ENCODE results near the gene OXA1L. TPM values are rescaled to one million over a fixed set of nuclear protein-coding genes. Genes with fewer than 3 reads are reported as not detected.
"Not testable (repeated sequence)": the region's sequence is repeated elsewhere in the genome, so short reads cannot be mapped to it uniquely, and the experiment has no call there.

OXA1L gene
- total RNA-seq, 1 donor from 2014 or later, result 115 TPM

DNA sequence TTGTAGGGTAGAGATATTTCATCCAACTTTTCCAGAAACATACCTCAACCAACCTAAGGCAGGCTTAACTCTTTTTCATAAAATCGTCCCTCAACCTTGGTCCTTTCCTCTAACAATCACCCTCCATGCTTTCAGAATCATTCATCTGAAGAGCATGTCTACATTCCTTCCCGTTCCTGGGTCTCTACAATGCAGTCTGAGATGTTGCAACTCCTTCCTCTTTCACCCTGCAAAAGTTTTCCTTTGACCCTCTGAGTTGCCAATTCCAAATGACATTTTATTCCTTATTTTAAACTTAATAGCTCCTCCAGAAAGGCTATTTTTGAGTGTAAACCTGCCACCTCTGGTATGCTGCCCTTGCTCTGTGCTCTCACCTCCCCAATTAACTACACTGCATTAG, 32.0 kb downstream of the OXA1L start:
- Mint-ChIP-seq H3K9me3 (peaks cover 3% of the 10 kb centered on the region), H3K27ac (no peak overlapping the region), H3K27me3 (ENCODE audit: low read depth) (peaks cover 1% of the 10 kb centered on the region), H3K4me1 (no peaks in the 10 kb centered on the region), H3K36me3 (no peaks in the 10 kb centered on the region), H3K4me3 (no peak overlapping the region)
- DNase-seq (ENCODE audit: low spot score in 2 of 2, unreplicated experiment in 2 of 2), result no peak
- TF ChIP-seq, protein P1, sequence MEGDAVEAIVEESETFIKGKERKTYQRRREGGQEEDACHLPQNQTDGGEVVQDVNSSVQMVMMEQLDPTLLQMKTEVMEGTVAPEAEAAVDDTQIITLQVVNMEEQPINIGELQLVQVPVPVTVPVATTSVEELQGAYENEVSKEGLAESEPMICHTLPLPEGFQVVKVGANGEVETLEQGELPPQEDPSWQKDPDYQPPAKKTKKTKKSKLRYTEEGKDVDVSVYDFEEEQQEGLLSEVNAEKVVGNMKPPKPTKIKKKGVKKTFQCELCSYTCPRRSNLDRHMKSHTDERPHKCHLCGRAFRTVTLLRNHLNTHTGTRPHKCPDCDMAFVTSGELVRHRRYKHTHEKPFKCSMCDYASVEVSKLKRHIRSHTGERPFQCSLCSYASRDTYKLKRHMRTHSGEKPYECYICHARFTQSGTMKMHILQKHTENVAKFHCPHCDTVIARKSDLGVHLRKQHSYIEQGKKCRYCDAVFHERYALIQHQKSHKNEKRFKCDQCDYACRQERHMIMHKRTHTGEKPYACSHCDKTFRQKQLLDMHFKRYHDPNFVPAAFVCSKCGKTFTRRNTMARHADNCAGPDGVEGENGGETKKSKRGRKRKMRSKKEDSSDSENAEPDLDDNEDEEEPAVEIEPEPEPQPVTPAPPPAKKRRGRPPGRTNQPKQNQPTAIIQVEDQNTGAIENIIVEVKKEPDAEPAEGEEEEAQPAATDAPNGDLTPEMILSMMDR (IDR thresholded peaks at IDR 0.05; ENCODE audit: unreplicated experiment), result no peak

GRCh38 chr14:22800346-22800745, 33.9 kb downstream of the OXA1L start:
- Mint-ChIP-seq H3K4me1 (no peaks in the 10 kb centered on the region), H3K27ac (no peak overlapping the region), H3K4me3 (no peak overlapping the region), H3K9me3 (peaks cover 5% of the 10 kb centered on the region), H3K36me3 (peaks cover 2% of the 10 kb centered on the region), H3K27me3 (ENCODE audit: low read depth) (peaks cover 1% of the 10 kb centered on the region)
- DNase-seq (ENCODE audit: low spot score in 2 of 2, unreplicated experiment in 2 of 2), result no peak
- TF ChIP-seq, protein P1 (IDR thresholded peaks at IDR 0.05; ENCODE audit: unreplicated experiment), result no peak

GRCh38 chr14:22801716-22802115, 35.2 kb downstream of the OXA1L start:
- peaks cover 4% of the 10 kb centered on the region for H3K9me3 Mint-ChIP-seq

GRCh38 chr14:22802860-22803686, 36.6 kb downstream of the OXA1L start:
- Mint-ChIP-seq H3K4me1 (peaks cover 9% of the 10 kb centered on the region), H3K27me3 (ENCODE audit: low read depth) (no peaks in the 10 kb centered on the region), H3K9me3 (peaks cover 4% of the 10 kb centered on the region), H3K36me3 (peaks cover 4% of the 10 kb centered on the region), H3K27ac (no peak overlapping the region), H3K4me3 (no peak overlapping the region)
- no peak for DNase-seq (ENCODE audit: low spot score in 2 of 2, unreplicated experiment in 2 of 2)
- TF ChIP-seq, protein P1 (IDR thresholded peaks at IDR 0.05; ENCODE audit: unreplicated experiment), result no peak

More at GRCh38 chr14:22801716-22802115, 35.2 kb downstream of the OXA1L start:
- Mint-ChIP-seq H3K4me1 (no peaks in the 10 kb centered on the region), H3K27me3 (ENCODE audit: low read depth) (no peaks in the 10 kb centered on the region), H3K4me3 (no peak overlapping the region), H3K36me3 (peaks cover 4% of the 10 kb centered on the region), H3K27ac (no peak overlapping the region)
- TF ChIP-seq, protein P1 (IDR thresholded peaks at IDR 0.05; ENCODE audit: unreplicated experiment), result no peak
- DNase-seq (ENCODE audit: low spot score in 2 of 2, unreplicated experiment in 2 of 2), result no peak

DNA sequence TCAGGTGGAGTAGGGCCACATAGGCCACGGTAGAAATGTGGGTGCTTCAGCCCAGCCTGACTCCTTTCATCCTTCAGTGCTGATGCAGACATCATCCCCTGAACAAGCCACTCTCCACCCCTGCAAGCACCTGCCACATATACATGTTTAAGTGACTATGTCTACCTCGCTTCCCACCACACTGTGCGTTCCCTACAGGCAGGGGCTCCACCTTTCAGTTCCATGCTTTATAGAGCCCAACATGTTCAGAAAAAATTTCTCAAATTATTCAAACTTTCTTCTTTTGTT, 37.1 kb downstream of the OXA1L start:
- TF ChIP-seq, protein P1 (IDR thresholded peaks at IDR 0.05; ENCODE audit: unreplicated experiment), result no peak
- H3K27ac Mint-ChIP-seq, result no peak overlapping the region
- no peak overlapping the region for H3K4me3 Mint-ChIP-seq
- DNase-seq (ENCODE audit: low spot score in 2 of 2, unreplicated experiment in 2 of 2), result no peak
- peaks cover 4% of the 10 kb centered on the region for H3K9me3 Mint-ChIP-seq
- peaks cover 4% of the 10 kb centered on the region for H3K36me3 Mint-ChIP-seq
- H3K27me3 Mint-ChIP-seq (ENCODE audit: low read depth), result no peaks in the 10 kb centered on the region
- H3K4me1 Mint-ChIP-seq, result peaks cover 15% of the 10 kb centered on the region

GRCh38 chr14:22805235-22805634, 38.7 kb downstream of the OXA1L start:
- H3K27ac Mint-ChIP-seq; H3K27me3 Mint-ChIP-seq (ENCODE audit: low read depth); H3K4me3 Mint-ChIP-seq; H3K9me3 Mint-ChIP-seq; H3K36me3 Mint-ChIP-seq; DNase-seq (ENCODE audit: low spot score in 2 of 2, unreplicated experiment in 2 of 2): not testable (repeated sequence)
- peaks cover 18% of the 10 kb centered on the region for H3K4me1 Mint-ChIP-seq
